ENCODE data around the gene TMEM204. TPM values are rescaled to one million over a fixed set of nuclear protein-coding genes. Genes with fewer than 3 reads are reported as not detected.
A peak's percentile ranks its signal among the peaks of the same experiment; 100 is the strongest.

The TMEM204 gene
- total RNA-seq, 3 donors from 2014 or later, result 11.7 to 16.7 (median 16.2) TPM

DNA sequence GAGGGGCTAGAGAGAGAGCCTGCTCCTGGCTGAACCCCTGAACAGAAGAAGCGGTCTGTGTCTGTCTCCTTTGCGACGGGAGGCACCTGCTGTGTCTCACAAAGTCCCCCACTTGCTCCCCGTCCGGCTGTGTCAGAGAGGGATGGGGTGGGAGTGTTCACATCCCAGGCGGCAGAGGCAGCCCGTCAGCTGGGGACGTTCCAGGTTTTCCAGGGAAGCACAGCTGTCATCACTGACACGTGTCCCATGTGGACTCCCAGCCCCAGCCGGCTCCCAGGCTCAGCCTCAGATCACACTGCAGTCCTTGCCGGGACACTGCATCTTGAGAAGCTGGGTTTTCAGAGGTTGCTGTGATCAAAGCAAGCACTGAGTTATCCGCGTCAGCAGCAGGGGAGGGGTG lies 38.8 kb upstream of the TMEM204 start:
- H3K36me3 Mint-ChIP-seq (ENCODE audit: insufficient read depth), result peaks cover 3% of the 10 kb centered on the region
- peak overlapping the region; percentile 91 for H3K4me3 Mint-ChIP-seq
- ATAC-seq (no peak), DNase-seq (no peak)
- H3K27me3 Mint-ChIP-seq (ENCODE audit: low read depth), result no peaks in the 10 kb centered on the region
- peaks cover 11% of the 10 kb centered on the region for H3K4me1 Mint-ChIP-seq (ENCODE audit: low read depth)
- H3K9me3 Mint-ChIP-seq, result no peaks in the 10 kb centered on the region

DNA sequence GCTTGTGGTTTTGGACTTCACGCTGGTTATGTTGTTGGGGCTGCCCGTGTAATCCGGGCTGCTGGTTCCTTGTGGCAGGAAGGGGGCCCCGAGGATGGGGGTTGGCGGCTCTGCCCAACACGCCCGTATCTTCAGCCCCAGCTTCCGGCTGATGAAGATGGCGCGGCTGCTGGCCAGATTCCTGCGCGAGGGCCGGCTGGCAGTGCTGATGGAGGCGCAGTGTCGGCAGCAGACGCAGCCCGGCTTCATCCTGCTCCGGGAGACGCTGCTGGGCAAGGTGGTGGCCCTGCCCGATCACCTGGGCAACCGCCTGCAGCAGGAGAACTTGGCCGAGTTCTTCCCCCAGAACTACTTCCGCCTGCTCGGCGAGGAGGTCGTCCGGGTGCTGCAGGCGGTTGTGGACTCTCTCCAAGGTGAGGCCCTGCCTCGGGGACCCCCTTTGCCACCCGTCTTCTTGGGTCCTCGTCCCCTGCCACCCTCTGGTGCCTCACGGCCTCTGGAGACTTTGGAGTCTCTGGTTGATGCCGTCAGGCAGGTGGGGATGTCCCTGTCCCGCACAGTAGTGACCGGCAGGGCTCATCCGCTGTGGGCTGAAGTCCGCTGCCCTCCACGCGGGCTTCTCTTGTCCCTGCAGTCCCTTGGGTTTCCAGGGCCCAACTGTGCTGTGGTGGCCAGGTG lies 38.1 kb upstream of the TMEM204 start:
- H3K4me3 Mint-ChIP-seq, result peak overlapping the region; percentile 35
- H3K27me3 Mint-ChIP-seq (ENCODE audit: low read depth), result no peaks in the 10 kb centered on the region

DNA sequence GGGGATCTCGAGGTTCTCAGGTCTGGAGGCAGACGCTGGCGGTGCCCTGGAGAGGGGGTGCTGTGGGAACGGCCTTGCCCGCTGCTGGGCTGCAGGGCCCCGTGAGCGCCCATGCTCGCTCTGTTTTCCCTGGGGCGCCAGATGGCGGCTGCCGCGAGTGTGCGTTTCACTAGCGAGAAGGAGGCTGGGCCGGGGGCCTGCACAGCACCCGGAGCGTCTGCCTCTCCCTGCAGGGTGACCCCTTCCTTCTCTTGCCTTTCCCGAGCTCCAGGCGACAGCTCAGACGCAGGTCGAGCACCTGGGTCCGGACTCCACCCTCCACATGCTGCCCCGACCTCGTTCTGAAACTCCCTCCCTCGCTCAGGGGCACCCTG lies 37.6 kb upstream of the TMEM204 start:
- no peak overlapping the region for H3K4me3 Mint-ChIP-seq
- no peak for DNase-seq

More for the DNA sequence above, 38.1 kb upstream of the TMEM204 start:
- ATAC-seq, result no peak
- Mint-ChIP-seq H3K9me3 (no peaks in the 10 kb centered on the region), H3K4me1 (ENCODE audit: low read depth) (peaks cover 11% of the 10 kb centered on the region), H3K36me3 (ENCODE audit: insufficient read depth) (peaks cover 3% of the 10 kb centered on the region)
- no peak for DNase-seq

DNA sequence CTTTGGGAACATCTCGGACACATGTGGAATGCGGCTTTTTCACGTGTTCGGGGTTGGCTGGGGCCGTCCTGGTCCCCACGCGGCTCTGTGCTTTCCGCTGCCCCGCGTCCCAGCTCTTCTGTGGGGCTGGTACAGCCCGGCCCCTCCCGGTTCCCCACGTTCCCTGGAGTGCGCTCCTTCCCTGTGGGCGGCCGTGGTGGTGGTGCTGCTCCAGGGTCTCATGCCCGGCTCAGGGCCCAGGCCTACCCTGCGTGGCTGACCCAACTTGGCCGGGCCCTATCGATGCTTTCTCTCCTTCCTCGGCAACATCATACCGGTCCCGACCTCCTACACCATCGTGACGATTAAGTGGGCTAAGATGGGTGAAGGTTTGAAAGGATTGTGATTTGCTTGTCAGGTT lies 37.0 kb upstream of the TMEM204 start:
- no peaks in the 10 kb centered on the region for H3K9me3 Mint-ChIP-seq
- H3K4me1 Mint-ChIP-seq (ENCODE audit: low read depth), result peaks cover 11% of the 10 kb centered on the region
- H3K27me3 Mint-ChIP-seq (ENCODE audit: low read depth), result no peaks in the 10 kb centered on the region
- ATAC-seq, result no peak
- no peak overlapping the region for H3K4me3 Mint-ChIP-seq
- no peak for DNase-seq
- peaks cover 3% of the 10 kb centered on the region for H3K36me3 Mint-ChIP-seq (ENCODE audit: insufficient read depth)

More for the DNA sequence above, 37.6 kb upstream of the TMEM204 start:
- peaks cover 11% of the 10 kb centered on the region for H3K4me1 Mint-ChIP-seq (ENCODE audit: low read depth)
- H3K27me3 Mint-ChIP-seq (ENCODE audit: low read depth), result no peaks in the 10 kb centered on the region
- no peak for ATAC-seq
- H3K36me3 Mint-ChIP-seq (ENCODE audit: insufficient read depth), result peaks cover 3% of the 10 kb centered on the region
- no peaks in the 10 kb centered on the region for H3K9me3 Mint-ChIP-seq

DNA sequence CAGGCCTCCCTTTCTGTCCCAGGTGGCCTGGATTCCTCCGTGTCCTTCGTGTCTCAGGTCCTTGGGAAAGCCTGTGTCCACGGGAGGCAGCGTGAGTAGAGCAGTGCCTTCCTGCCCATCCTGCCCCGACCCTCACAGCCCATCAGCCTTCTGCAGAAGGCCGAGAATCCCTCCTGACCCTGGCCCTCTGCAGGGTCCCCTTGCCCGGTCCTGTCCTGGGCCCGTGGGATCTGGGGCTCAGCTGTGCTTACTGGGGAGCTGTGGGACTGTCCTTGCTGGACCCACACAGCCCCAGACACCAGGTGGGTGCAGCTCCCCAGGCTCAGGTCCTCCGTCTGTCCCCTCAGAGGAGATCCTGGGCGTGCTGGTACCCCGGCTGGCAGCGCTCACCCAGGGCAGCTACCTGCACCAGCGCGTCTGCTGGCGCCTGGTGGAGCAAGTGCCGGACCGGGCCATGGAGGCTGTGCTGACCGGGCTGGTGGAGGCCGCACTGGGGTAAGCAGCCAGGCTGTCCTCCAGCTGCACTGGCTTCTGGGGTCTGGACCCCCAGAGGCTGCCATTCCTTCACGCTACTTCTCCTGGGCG lies 36.4 kb upstream of the TMEM204 start:
- H3K4me1 Mint-ChIP-seq (ENCODE audit: low read depth), result peaks cover 11% of the 10 kb centered on the region
- no peak overlapping the region for H3K4me3 Mint-ChIP-seq
- no peaks in the 10 kb centered on the region for H3K9me3 Mint-ChIP-seq
- H3K36me3 Mint-ChIP-seq (ENCODE audit: insufficient read depth), result peaks cover 3% of the 10 kb centered on the region
- no peak for ATAC-seq
- no peak for DNase-seq
- H3K27me3 Mint-ChIP-seq (ENCODE audit: low read depth), result no peaks in the 10 kb centered on the region

DNA sequence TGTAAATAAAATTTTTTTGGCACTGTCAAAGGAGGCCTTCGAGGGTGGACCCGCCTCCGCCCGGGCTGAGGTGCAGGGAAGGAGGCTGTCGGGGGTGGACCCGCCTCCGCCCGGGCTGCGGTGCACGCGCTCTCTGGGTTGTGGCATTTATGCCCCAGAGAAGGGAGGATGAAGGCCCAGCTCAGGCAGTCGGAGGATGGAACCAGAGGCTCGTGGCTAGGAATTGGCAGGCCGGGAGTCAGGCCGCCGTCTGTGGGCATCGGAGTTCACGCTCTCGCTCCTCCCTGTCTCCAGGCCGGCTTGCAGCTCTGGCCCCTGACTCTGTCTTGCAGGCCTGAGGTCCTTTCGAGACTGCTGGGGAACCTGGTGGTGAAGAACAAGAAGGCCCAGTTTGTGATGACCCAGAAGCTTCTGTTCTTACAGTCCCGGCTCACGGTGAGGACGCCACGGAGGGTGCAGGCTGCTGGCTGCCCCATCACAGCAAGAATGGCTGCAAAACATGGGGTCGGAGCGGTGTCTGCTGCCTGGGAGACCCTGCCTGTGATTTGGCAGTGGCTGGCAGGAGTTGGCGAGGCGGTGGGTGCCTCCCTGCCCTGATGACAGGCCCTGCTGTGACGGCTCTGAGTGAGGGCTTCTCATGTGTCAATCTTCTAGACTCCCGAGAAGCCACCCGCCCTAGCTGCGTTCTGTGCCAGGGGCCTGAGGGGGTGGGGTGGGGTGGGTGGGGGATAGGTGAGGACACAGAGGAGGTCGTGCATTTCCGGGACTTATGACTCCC lies 34.4 kb upstream of the TMEM204 start:
- ATAC-seq (no peak), DNase-seq (no peak)
- Mint-ChIP-seq H3K36me3 (ENCODE audit: insufficient read depth) (peaks cover 12% of the 10 kb centered on the region), H3K4me1 (ENCODE audit: low read depth) (peaks cover 1% of the 10 kb centered on the region), H3K9me3 (no peaks in the 10 kb centered on the region), H3K4me3 (no peak overlapping the region), H3K27me3 (ENCODE audit: low read depth) (no peaks in the 10 kb centered on the region)

DNA sequence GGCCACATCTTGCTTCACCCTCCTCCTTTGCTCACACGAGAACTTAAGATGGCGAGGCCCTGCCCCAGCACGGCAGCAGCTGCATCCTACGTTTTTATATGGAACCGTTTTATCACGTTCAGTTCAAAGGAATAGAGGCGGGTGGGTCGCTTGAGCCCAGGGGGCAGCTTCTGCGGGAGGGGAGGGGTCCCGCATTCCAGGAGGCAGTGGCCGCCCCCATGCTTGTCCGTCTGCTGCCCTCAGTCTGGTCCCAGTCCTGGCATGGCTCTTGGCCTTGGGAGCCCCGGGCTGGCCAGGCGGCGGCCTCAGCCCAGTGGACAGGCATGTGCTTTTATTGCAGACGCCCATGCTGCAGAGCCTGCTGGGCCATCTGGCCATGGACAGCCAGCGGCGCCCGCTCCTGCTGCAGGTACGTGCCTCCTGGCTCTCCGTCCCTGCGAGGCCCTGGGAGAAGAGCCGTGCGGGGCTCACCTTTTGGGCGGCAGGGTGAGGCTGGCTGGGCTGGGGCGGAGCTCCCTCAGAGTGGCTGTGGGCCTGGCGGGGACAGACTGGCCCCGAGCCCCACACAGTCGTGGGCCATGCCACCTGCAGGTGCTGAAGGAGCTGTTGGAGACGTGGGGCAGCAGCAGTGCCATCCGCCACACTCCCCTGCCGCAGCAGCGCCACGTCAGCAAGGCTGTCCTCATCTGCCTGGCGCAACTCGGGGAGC lies 33.6 kb upstream of the TMEM204 start:
- H3K9me3 Mint-ChIP-seq, result no peaks in the 10 kb centered on the region
- H3K36me3 Mint-ChIP-seq (ENCODE audit: insufficient read depth), result peaks cover 12% of the 10 kb centered on the region
- peaks cover 1% of the 10 kb centered on the region for H3K4me1 Mint-ChIP-seq (ENCODE audit: low read depth)
- ATAC-seq, result no peak
- no peak for DNase-seq
- H3K4me3 Mint-ChIP-seq, result no peak overlapping the region
- H3K27me3 Mint-ChIP-seq (ENCODE audit: low read depth), result no peaks in the 10 kb centered on the region

DNA sequence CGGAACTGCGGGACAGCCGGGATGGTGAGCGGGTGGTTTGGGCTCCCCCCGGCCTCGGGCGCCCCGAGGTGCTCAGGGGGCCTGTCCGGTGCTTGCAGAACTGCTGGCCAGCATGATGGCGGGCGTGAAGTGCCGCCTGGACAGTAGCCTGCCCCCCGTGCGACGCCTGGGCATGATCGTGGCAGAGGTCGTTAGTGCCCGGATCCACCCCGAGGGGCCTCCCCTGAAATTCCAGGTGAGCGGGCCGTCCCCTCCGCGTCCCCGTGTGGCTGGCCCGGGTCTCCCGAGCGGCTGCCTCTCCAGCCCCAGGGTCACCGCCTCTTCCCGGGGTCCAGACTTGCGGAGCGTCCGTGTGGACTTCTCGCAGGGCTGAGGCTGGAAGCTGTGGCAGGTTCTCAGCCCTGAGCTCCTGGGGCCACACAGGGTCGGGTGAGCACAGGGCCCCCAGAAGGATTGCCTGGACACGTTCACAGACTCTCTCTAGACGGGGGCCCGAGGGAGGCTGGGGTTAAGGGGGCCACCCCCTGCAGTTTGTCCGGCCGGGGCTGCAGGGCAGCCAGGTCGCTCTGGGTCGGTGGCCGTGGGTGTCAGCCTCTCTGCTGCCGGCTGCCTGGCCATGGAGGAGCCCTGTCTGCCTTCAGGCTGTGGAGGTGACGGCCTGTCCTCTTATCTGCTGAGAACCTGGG lies 32.9 kb upstream of the TMEM204 start:
- peaks cover 12% of the 10 kb centered on the region for H3K36me3 Mint-ChIP-seq (ENCODE audit: insufficient read depth)
- no peak overlapping the region for H3K4me3 Mint-ChIP-seq
- H3K9me3 Mint-ChIP-seq, result no peaks in the 10 kb centered on the region
- H3K4me1 Mint-ChIP-seq (ENCODE audit: low read depth), result no peaks in the 10 kb centered on the region
- no peak for DNase-seq
- no peak for ATAC-seq
- no peaks in the 10 kb centered on the region for H3K27me3 Mint-ChIP-seq (ENCODE audit: low read depth)

DNA sequence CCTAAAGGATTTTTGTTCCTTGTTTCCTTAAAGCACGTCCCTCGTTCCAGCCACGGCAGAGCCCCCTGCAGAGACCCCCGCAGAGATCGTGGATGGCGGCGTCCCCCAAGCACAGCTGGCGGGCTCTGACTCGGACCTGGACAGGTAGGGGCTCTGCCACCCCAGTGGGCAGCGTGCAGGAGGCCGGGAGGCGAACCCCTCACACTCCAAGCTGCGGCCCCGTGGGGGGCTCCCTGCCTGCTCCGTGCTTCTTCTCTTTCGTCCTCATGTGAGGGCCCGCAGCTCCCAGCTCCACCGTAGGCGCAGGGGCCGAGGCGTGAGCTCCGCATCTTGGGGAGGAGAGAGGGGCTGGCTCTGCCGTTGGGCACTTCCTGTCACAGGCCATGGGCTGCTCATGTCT lies 31.8 kb upstream of the TMEM204 start:
- no peaks in the 10 kb centered on the region for H3K9me3 Mint-ChIP-seq
- H3K4me1 Mint-ChIP-seq (ENCODE audit: low read depth), result no peaks in the 10 kb centered on the region
- H3K36me3 Mint-ChIP-seq (ENCODE audit: insufficient read depth), result peaks cover 12% of the 10 kb centered on the region
- DNase-seq, result no peak
- no peaks in the 10 kb centered on the region for H3K27me3 Mint-ChIP-seq (ENCODE audit: low read depth)
- H3K4me3 Mint-ChIP-seq, result no peak overlapping the region
- ATAC-seq, result no peak

DNA sequence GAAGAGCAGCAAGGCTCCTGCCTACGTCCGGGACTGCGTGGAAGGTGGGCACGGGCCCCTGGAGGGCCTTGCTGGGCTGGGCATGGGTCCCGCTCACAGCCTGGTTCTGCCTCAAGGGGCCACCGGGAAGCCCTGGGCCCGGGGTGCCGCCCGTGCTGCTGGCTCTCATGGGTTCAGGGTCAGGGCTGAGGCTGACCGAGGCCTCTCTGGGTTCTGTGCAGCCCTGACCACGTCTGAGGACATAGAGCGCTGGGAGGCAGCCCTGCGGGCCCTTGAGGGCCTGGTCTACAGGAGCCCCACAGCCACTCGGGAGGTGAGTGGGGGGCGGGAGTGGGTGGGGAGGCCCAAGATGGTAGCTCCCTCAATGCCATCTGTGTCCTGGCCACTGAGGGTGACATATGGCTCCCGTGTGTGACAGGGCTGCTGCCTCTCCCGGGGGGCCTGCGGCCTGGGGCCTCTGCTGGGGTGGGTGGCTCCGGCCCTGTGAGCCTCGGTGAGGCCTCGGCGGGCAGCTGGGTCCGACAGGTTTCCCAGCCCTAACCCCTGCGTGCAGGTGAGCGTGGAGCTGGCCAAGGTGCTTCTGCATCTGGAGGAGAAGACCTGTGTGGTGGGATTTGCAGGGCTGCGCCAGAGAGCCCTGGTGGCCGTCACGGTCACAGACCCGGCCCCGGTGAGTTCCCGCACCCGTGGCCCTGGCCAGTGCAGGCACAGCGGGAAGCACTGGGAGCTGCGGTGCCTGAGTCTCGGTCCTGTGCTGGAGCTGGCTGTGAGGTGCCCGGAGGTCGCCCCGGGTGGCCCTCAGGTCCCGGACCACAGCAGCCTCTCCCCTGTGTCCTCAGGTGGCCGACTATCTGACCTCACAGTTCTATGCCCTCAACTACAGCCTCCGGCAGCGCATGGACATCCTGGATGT lies 31.1 kb upstream of the TMEM204 start:
- H3K27me3 Mint-ChIP-seq (ENCODE audit: low read depth), result no peaks in the 10 kb centered on the region
- H3K4me3 Mint-ChIP-seq, result no peak overlapping the region

DNA sequence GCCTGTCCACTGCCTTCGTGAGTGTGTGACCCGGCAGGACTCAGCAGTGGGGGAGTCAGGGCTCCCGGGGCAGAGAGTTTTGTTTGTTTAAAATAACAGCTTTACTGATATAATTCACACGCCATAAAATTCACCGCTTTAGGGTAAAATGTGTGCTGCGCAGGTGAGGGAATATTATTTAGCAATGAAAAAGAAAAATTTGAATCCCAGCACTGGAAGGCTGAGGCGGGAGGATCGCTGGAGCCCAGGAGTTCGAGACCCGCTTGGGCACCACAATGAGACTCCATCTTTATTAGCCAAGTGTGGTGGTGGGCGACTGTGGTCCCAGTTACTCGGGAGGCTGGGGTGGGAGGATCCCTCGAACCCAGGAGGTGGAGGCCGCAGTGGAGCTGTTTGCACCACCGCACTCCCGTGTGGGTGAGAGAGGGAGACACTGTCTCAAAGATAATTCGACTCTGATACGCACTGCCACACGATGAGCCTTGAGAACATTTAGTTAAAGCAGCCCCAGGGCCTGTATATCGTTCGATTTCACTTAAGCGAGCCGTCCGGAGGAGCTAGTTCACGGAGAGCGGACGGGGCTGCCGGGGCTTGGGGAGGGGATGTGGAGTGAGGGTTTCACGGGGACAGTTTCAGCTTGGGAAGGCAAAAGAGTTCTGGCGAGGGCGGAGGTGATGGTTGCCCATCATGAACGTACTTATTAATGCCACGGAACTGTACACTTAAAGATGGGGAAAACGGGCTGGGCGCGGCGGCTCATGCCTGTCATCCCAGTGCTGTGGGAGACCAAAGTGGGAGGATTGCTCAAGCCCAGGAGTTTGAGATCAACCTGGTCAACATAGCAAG lies 30.1 kb upstream of the TMEM204 start:
- Mint-ChIP-seq H3K27me3 (ENCODE audit: low read depth) (no peaks in the 10 kb centered on the region), H3K36me3 (ENCODE audit: insufficient read depth) (peaks cover 13% of the 10 kb centered on the region), H3K9me3 (no peaks in the 10 kb centered on the region), H3K4me1 (ENCODE audit: low read depth) (no peaks in the 10 kb centered on the region), H3K4me3 (no peak overlapping the region)
- no peak for ATAC-seq
- DNase-seq, result no peak

More for the DNA sequence above, 31.1 kb upstream of the TMEM204 start:
- no peaks in the 10 kb centered on the region for H3K4me1 Mint-ChIP-seq (ENCODE audit: low read depth)
- H3K9me3 Mint-ChIP-seq, result no peaks in the 10 kb centered on the region
- ATAC-seq (no peak), DNase-seq (no peak)
- peaks cover 12% of the 10 kb centered on the region for H3K36me3 Mint-ChIP-seq (ENCODE audit: insufficient read depth)

DNA sequence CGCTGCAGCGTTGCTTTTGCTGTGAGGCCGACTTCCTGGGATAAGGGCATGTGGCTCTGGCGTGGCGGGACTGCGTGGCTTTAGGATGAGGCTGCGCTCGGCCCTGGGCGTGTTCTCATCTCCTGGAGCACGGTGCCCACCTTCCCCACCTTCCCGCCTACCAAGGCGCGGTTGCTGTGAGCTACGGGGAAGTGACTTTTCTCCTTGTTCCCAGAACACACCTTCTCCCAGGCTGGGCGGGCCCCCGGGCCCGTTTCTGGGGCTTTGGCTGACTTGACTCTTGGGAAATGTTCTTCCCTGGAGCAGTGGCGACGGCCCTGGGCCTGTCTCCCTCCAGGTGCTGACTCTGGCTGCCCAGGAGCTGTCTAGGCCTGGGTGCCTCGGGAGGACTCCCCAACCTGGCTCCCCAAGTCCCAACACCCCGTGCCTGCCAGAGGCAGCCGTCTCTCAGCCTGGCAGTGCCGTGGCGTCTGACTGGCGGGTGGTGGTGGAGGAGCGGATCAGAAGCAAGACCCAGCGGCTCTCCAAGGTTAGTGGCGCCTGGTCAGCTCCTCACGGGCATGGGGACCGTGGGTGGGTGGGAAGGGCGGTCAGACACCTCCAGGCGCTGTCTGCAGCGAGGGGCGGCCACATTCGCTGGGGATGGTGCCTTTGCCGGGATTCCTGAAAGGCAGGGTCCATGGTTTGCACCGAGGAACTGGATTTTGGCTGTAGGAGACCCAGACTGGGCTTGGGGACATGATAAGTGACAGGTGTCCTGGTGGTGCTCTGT lies 28.2 kb upstream of the TMEM204 start:
- Mint-ChIP-seq H3K4me1 (ENCODE audit: low read depth) (no peaks in the 10 kb centered on the region), H3K4me3 (no peak overlapping the region), H3K27me3 (ENCODE audit: low read depth) (no peaks in the 10 kb centered on the region), H3K9me3 (no peaks in the 10 kb centered on the region), H3K36me3 (ENCODE audit: insufficient read depth) (peaks cover 10% of the 10 kb centered on the region)
- ATAC-seq (no peak), DNase-seq (no peak)
